Trophoblast cell (in vitro differentiated cells and primary cell): ENCODE data around the gene KREMEN1.

Experiments
- DNase-seq, 2 donors: peaks; one replicate each; pipeline ENCODE4 v3.0.0-alpha.2; 2016
- H2AFZ ChIP-seq: 2 replicates; pipeline ENCODE4 v1.6.1; 2013; ENCODE audit warnings: low read length, moderate library complexity, mild to moderate bottlenecking; ENCODE audit not compliant: insufficient read depth, poor library complexity
- H2AK5ac ChIP-seq: 2 replicates; pipeline ENCODE4 v1.6.1; 2013; ENCODE audit warnings: mild to moderate bottlenecking, low read length
- H2BK120ac ChIP-seq: 2 replicates; pipeline ENCODE4 v1.6.1; 2013; ENCODE audit warnings: low read length, mild to moderate bottlenecking, moderate library complexity; ENCODE audit not compliant: insufficient read depth, poor library complexity
- H2BK12ac ChIP-seq: 2 replicates; pipeline ENCODE4 v1.6.1; 2013; ENCODE audit warnings: mild to moderate bottlenecking, low read length, moderate library complexity
- H2BK5ac ChIP-seq: 2 replicates; pipeline ENCODE4 v1.6.1; 2013; ENCODE audit warnings: low read length, low read depth, moderate library complexity, mild to moderate bottlenecking; ENCODE audit not compliant: poor library complexity
- H3K14ac ChIP-seq: 2 replicates; pipeline ENCODE4 v1.6.1; 2013; ENCODE audit warnings: mild to moderate bottlenecking, low read length
- H3K18ac ChIP-seq: 2 replicates; pipeline ENCODE4 v1.6.1; 2013; ENCODE audit warnings: mild to moderate bottlenecking, low read length
- H3K23ac ChIP-seq: 2 replicates; pipeline ENCODE4 v1.6.1; 2013; ENCODE audit warnings: low read length
- H3K27ac ChIP-seq: 2 replicates; pipeline ENCODE4 v1.5.1; 2013; ENCODE audit warnings: low read depth, mild to moderate bottlenecking, inconsistent platforms, low read length, moderate library complexity
- H3K27me3 ChIP-seq: 2 replicates; pipeline ENCODE4 v1.6.1; 2013; ENCODE audit warnings: inconsistent platforms, mild to moderate bottlenecking, low read length, moderate library complexity; ENCODE audit not compliant: insufficient read depth
- H3K36me3 ChIP-seq, 2 experiments: 1 replicate in 1 of 2; 2 replicates in 1 of 2; pipeline ENCODE4 v1.6.1; 2013; ENCODE audit warnings: low read length in 2 of 2, mild to moderate bottlenecking in 2 of 2, moderate library complexity in 1 of 2; ENCODE audit not compliant: insufficient read depth in 2 of 2, control insufficient read depth in 1 of 2
- H3K4ac ChIP-seq: 2 replicates; pipeline ENCODE4 v1.6.1; 2013; ENCODE audit warnings: low read depth, mild to moderate bottlenecking, low read length, moderate library complexity
- H3K4me1 ChIP-seq, 2 experiments: 1 replicate in 1 of 2; 2 replicates in 1 of 2; pipeline ENCODE4 v1.6.1; 2013; ENCODE audit warnings: low read length in 2 of 2, mild to moderate bottlenecking in 2 of 2, moderate library complexity in 1 of 2; ENCODE audit not compliant: insufficient read depth in 2 of 2, control insufficient read depth in 1 of 2
- H3K4me2 ChIP-seq: 2 replicates; pipeline ENCODE4 v1.6.1; 2013; ENCODE audit warnings: inconsistent platforms, mild to moderate bottlenecking, low read length, moderate library complexity
- H3K4me3 ChIP-seq: 2 replicates; pipeline ENCODE4 v1.5.1; 2013; ENCODE audit warnings: mild to moderate bottlenecking, low read depth, low read length, inconsistent platforms
- H3K79me1 ChIP-seq: one replicate; pipeline ENCODE4 v1.6.1; 2013; ENCODE audit warnings: low read length
- H3K79me2 ChIP-seq: 2 replicates; pipeline ENCODE4 v1.6.1; 2013; ENCODE audit warnings: low read length, mild to moderate bottlenecking; ENCODE audit not compliant: control insufficient read depth, insufficient read depth, poor library complexity
- H3K9ac ChIP-seq: 2 replicates; pipeline ENCODE4 v1.6.1; 2013; ENCODE audit warnings: mild to moderate bottlenecking, low read length
- H3K9me3 ChIP-seq: 2 replicates; pipeline ENCODE4 v1.6.1; 2013; ENCODE audit warnings: low read depth, mild to moderate bottlenecking, control low read depth, inconsistent platforms, low read length; ENCODE audit not compliant: insufficient read depth
- H4K12ac ChIP-seq: 2 replicates; pipeline ENCODE4 v1.6.1; 2013; ENCODE audit warnings: low read depth, mild to moderate bottlenecking, low read length, moderate library complexity
- H4K8ac ChIP-seq: 2 replicates; pipeline ENCODE4 v1.6.1; 2013; ENCODE audit warnings: low read depth, mild to moderate bottlenecking, low read length, moderate library complexity
- H4K91ac ChIP-seq: one replicate; pipeline ENCODE4 v1.6.1; 2013; ENCODE audit warnings: low read depth, mild to moderate bottlenecking, low read length, moderate library complexity
- WGBS: extraction: QIAGEN DNeasy Blood & Tissue Kit; methylation state at CpG from one replicate; pipeline ENCODE4 v1.1.7; 2013; ENCODE audit warnings: missing lambda C conversion rate; ENCODE audit not compliant: insufficient read length, insufficient coverage; ENCODE audit errors: extremely low coverage; 5-methylcytosine and 5-hydroxymethylcytosine counted together

KREMEN1 gene

GRCh38 chr22:29053048-29053702 lies 19.7 kb upstream of the KREMEN1 start:
- H3K4ac ChIP-seq: no peak overlapping the region
- DNase-seq: no peak
- H2BK5ac ChIP-seq: no peak overlapping the region
- no peak overlapping the region for H3K14ac ChIP-seq
- no CpG with 5 or more reads among the region's 8 CpGs for WGBS
- H3K18ac ChIP-seq: no peak overlapping the region
- no peak overlapping the region for H2AFZ ChIP-seq
- no peak overlapping the region for H3K9ac ChIP-seq
- no peak overlapping the region for H2BK120ac ChIP-seq
- no peak overlapping the region for H3K27ac ChIP-seq
- H3K27me3 ChIP-seq: no peaks in the 10 kb centered on the region
- H3K79me1 ChIP-seq: no peaks in the 10 kb centered on the region
- H3K9me3 ChIP-seq: no peaks in the 10 kb centered on the region
- H2AK5ac ChIP-seq: no peak overlapping the region
- no peak overlapping the region for H4K91ac ChIP-seq
- no peak overlapping the region for H3K4me3 ChIP-seq
- no peak overlapping the region for H3K23ac ChIP-seq
- peaks cover 33 to 34% of the 10 kb centered on the region in 2 experiments for H3K36me3 ChIP-seq
- H2BK12ac ChIP-seq: no peak overlapping the region
- no peak overlapping the region for H4K12ac ChIP-seq
- H3K79me2 ChIP-seq: no peaks in the 10 kb centered on the region
- no peak overlapping the region for H3K4me2 ChIP-seq
- no peak overlapping the region for H4K8ac ChIP-seq
- no peaks in the 10 kb centered on the region for H3K4me1 ChIP-seq

GRCh38 chr22:29054251-29054767 lies 18.5 kb upstream of the KREMEN1 start:
- no peak overlapping the region for H4K12ac ChIP-seq
- no peak overlapping the region for H2BK120ac ChIP-seq
- no peak overlapping the region for H3K27ac ChIP-seq
- no peak overlapping the region for H3K14ac ChIP-seq
- no peak overlapping the region for H3K23ac ChIP-seq
- no peaks in the 10 kb centered on the region for H3K9me3 ChIP-seq
- H2AFZ ChIP-seq: no peak overlapping the region
- H4K91ac ChIP-seq: no peak overlapping the region
- H2AK5ac ChIP-seq: no peak overlapping the region
- H3K9ac ChIP-seq: no peak overlapping the region
- no CpG with 5 or more reads among the region's 10 CpGs for WGBS
- no peaks in the 10 kb centered on the region for H3K79me1 ChIP-seq
- H3K4me1 ChIP-seq: no peaks in the 10 kb centered on the region
- no peaks in the 10 kb centered on the region for H3K27me3 ChIP-seq
- H2BK5ac ChIP-seq: no peak overlapping the region
- H3K4me3 ChIP-seq: no peak overlapping the region
- H3K4ac ChIP-seq: no peak overlapping the region
- H2BK12ac ChIP-seq: no peak overlapping the region
- no peak overlapping the region for H4K8ac ChIP-seq
- no peak overlapping the region for H3K4me2 ChIP-seq
- H3K79me2 ChIP-seq: no peaks in the 10 kb centered on the region
- no peak for DNase-seq
- peaks cover 22 to 23% of the 10 kb centered on the region in 2 experiments for H3K36me3 ChIP-seq
- no peak overlapping the region for H3K18ac ChIP-seq

- Histone ChIP-seq H2BK12ac (no peak overlapping the region), H2BK120ac (no peak overlapping the region), H3K79me1 (no peaks in the 10 kb centered on the region), H3K4me3 (no peak overlapping the region), H4K91ac (no peak overlapping the region), H2AFZ (no peak overlapping the region), H2BK5ac (no peak overlapping the region), H3K4ac (no peak overlapping the region), H3K27ac (no peak overlapping the region), H3K9me3 (peaks cover 1% of the 10 kb centered on the region), H3K27me3 (no peaks in the 10 kb centered on the region), H3K4me2 (no peak overlapping the region), H3K4me1 (no peaks in the 10 kb centered on the region), H4K12ac (no peak overlapping the region), H3K18ac (no peak overlapping the region), H3K23ac (no peak overlapping the region), H3K9ac (no peak overlapping the region), H3K14ac (no peak overlapping the region), H3K36me3 (peaks cover 12 to 13% of the 10 kb centered on the region in 2 experiments), H3K79me2 (no peaks in the 10 kb centered on the region), H2AK5ac (no peak overlapping the region), H4K8ac (no peak overlapping the region)
- WGBS: no CpG with 5 or more reads among the region's 14 CpGs
- DNase-seq: no peak
Measured at GRCh38 chr22:29055192-29055830, 17.5 kb upstream of the KREMEN1 start.

GRCh38 chr22:29056472-29056871 lies 16.4 kb upstream of the KREMEN1 start:
- H3K4ac ChIP-seq: no peak overlapping the region
- H4K8ac ChIP-seq: no peak overlapping the region
- H4K12ac ChIP-seq: no peak overlapping the region
- H3K14ac ChIP-seq: no peak overlapping the region
- no peak overlapping the region for H2BK5ac ChIP-seq
- no peak overlapping the region for H3K4me3 ChIP-seq
- no peak overlapping the region for H3K9ac ChIP-seq
- H3K4me2 ChIP-seq: no peak overlapping the region
- no peaks in the 10 kb centered on the region for H3K4me1 ChIP-seq
- H3K79me2 ChIP-seq: no peaks in the 10 kb centered on the region
- no peak overlapping the region for H4K91ac ChIP-seq
- no peak overlapping the region for H2AFZ ChIP-seq
- H3K9me3 ChIP-seq: peaks cover 2% of the 10 kb centered on the region
- H3K27me3 ChIP-seq: no peaks in the 10 kb centered on the region
- H3K27ac ChIP-seq: no peak overlapping the region
- H3K23ac ChIP-seq: no peak overlapping the region
- H2BK12ac ChIP-seq: no peak overlapping the region
- no peak overlapping the region for H2BK120ac ChIP-seq
- WGBS: no CpG with 5 or more reads among the region's 3 CpGs
- no peak overlapping the region for H2AK5ac ChIP-seq
- no peak for DNase-seq
- H3K18ac ChIP-seq: no peak overlapping the region
- no peaks in the 10 kb centered on the region for H3K79me1 ChIP-seq
- peaks cover 3 to 4% of the 10 kb centered on the region in 2 experiments for H3K36me3 ChIP-seq
